Activated CD8-positive, alpha-beta memory T cell treated with anti-CD3 and anti-CD28 coated beads, Interleukin-2, amount 10 ng/mL, durations not matched to agents 7 days and 5 days (primary cell): ENCODE data around the gene ABCA10. TPM values are rescaled to one million over a fixed set of nuclear protein-coding genes. Genes with fewer than 3 reads are reported as not detected.
"Not testable (repeated sequence)": the region's sequence is repeated elsewhere in the genome, so short reads cannot be mapped to it uniquely, and the experiment has no call there.

Experiments
- ATAC-seq: fragments of 150-1000 bp; cut with Tn5 transposase; one replicate; pipeline ENCODE4 v1.10.0; 2021; ENCODE audit warnings: moderate library complexity
- CTCF ChIA-PET: fragments of 350-600 bp; sonication (Branson Sonifier 250); formaldehyde crosslinking; loops from one replicate; lab custom pipeline; 2021; ENCODE audit warnings: antibody characterized with exemption; lab: Charles Lee
- DNase-seq: peaks from one replicate; pipeline ENCODE4 v3.0.0-alpha.2; 2020
- H3K27ac Mint-ChIP-seq: one replicate; pipeline ENCODE4 v1.8.0; 2021; ENCODE audit warnings: mild to moderate bottlenecking, mixed read lengths
- H3K27me3 Mint-ChIP-seq: one replicate; pipeline ENCODE4 v1.8.0; 2021; ENCODE audit warnings: mixed read lengths
- H3K36me3 Mint-ChIP-seq: one replicate; pipeline ENCODE4 v1.8.0; 2021; ENCODE audit warnings: mild to moderate bottlenecking, mixed read lengths
- H3K4me1 Mint-ChIP-seq: one replicate; pipeline ENCODE4 v1.8.0; 2021; ENCODE audit warnings: mixed read lengths
- H3K4me3 Mint-ChIP-seq: one replicate; pipeline ENCODE4 v1.8.0; 2021; ENCODE audit warnings: mild to moderate bottlenecking, moderate library complexity, mixed read lengths
- H3K9me3 Mint-ChIP-seq: one replicate; pipeline ENCODE4 v1.8.0; 2022; ENCODE audit warnings: low read depth, mixed read lengths
- total RNA-seq, 2 experiments: library from RNA; stranded (reverse); gene quantifications; one replicate each; pipeline ENCODE4 v1.2.3, GENCODE V29; 2021

Gene ABCA10, protein sequence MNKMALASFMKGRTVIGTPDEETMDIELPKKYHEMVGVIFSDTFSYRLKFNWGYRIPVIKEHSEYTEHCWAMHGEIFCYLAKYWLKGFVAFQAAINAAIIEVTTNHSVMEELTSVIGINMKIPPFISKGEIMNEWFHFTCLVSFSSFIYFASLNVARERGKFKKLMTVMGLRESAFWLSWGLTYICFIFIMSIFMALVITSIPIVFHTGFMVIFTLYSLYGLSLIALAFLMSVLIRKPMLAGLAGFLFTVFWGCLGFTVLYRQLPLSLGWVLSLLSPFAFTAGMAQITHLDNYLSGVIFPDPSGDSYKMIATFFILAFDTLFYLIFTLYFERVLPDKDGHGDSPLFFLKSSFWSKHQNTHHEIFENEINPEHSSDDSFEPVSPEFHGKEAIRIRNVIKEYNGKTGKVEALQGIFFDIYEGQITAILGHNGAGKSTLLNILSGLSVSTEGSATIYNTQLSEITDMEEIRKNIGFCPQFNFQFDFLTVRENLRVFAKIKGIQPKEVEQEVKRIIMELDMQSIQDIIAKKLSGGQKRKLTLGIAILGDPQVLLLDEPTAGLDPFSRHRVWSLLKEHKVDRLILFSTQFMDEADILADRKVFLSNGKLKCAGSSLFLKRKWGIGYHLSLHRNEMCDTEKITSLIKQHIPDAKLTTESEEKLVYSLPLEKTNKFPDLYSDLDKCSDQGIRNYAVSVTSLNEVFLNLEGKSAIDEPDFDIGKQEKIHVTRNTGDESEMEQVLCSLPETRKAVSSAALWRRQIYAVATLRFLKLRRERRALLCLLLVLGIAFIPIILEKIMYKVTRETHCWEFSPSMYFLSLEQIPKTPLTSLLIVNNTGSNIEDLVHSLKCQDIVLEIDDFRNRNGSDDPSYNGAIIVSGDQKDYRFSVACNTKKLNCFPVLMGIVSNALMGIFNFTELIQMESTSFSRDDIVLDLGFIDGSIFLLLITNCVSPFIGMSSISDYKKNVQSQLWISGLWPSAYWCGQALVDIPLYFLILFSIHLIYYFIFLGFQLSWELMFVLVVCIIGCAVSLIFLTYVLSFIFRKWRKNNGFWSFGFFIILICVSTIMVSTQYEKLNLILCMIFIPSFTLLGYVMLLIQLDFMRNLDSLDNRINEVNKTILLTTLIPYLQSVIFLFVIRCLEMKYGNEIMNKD (N-terminal part only)
- under 1 TPM; 0.33 to 0.82 TPM for total RNA-seq

DNA sequence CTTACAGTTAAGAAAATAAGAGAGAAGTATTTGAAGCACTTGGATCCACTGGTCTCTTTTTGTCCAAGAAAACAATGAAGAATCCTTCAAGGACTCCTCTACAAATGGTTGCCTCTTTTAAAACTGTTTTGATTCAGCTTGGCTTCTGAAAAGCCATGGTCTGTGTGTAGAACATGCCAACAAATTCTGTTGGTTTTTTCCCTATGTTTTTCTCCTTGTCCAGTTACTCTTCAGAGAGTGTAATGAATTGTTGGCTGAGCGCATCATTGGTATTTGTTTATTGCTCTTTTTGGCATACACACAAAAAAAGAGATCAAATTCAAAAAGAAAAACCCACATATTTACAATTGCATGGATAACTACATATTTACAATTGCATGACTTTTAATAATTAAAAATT is at the start of gene ABCA10:
Gene ABCA10 (minus strand): TSS at position 249 of the 400 bp plus-strand sequence. CDS start 3,466 bp downstream, outside the sequence.
- H3K36me3 Mint-ChIP-seq = peaks cover 2% of the 10 kb centered on the region
- DNase-seq = no peak
- CTCF ChIA-PET = no interaction called here
- peaks cover 12% of the 10 kb centered on the region for H3K27me3 Mint-ChIP-seq
- no peak within 1 kb of the TSS for H3K4me3 Mint-ChIP-seq
- H3K27ac Mint-ChIP-seq = no peak within 1 kb of the TSS
- peaks cover 10% of the 10 kb centered on the region for H3K4me1 Mint-ChIP-seq
- H3K9me3 Mint-ChIP-seq = peaks cover 4% of the 10 kb centered on the region
- no peak for ATAC-seq

DNA sequence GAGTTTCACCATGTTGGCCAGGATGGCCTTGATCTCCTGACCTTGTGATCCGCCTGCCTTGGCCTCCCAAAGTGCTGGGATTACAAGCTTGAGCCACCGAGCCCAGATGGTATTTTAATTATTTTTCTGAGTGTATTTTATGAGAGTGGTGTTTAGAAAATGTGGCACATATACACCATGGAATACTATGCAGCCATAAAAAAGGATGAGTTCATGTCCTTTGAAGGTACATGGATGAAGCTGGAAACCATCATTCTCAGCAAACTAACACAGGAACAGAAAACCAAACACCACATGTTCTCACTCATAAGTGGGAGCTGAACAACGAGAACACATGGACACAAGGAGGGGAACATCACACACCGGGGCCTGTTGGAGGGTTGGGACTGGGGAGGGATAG is 47.7 kb upstream of the ABCA10 start:
- not testable (repeated sequence) for DNase-seq, H3K4me3 Mint-ChIP-seq

DNA sequence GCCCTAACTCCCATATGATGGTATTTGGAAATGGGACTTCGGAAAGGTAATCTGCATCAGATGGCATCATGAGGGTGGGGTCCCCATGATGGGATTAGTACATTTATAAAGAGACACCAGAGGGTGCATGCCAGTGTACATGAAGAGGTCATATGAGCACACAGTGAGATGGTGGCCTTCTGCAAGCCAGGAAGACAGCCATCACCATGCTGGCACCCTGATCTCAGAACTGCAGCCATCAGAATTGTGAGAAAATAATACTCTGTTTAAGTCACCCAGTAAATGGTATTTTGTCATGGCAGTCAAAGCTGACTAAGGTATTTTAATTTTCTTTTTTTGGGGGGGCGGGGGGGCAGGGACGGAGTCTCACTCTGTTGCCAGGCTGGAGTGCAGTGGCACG is 47.1 kb upstream of the ABCA10 start:
- no peaks in the 10 kb centered on the region for H3K4me1 Mint-ChIP-seq
- H3K36me3 Mint-ChIP-seq = peaks cover 15% of the 10 kb centered on the region
- no peaks in the 10 kb centered on the region for H3K9me3 Mint-ChIP-seq
- H3K27ac Mint-ChIP-seq = no peak overlapping the region
- H3K27me3 Mint-ChIP-seq = no peaks in the 10 kb centered on the region
- CTCF ChIA-PET = no interaction called here
- H3K4me3 Mint-ChIP-seq = no peak overlapping the region
- ATAC-seq (no peak), DNase-seq (no peak)

More for the DNA sequence above, 47.7 kb upstream of the ABCA10 start:
- H3K9me3 Mint-ChIP-seq, H3K27ac Mint-ChIP-seq, H3K4me1 Mint-ChIP-seq, H3K27me3 Mint-ChIP-seq, CTCF ChIA-PET, ATAC-seq: not testable (repeated sequence)
- peaks cover 15% of the 10 kb centered on the region for H3K36me3 Mint-ChIP-seq

DNA sequence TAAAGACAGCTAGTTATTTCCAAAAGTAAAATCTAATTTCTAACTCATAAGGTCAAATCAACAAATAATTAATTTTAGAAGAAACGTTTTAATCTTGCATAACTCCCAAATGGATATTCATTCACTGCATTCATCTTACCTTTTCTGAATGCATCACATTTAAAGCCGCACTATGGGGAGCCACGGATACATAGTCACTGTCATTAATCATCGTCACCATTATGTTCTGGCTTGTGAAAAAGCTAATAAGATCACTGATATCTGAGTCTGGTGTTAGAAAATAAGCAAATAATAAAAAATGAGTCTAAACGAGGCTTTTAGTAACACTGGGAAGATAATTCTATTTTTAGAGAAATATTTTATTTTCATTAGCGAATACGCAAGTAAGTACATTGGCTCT is 42.4 kb upstream of the ABCA10 start:
- Mint-ChIP-seq H3K4me3 (no peak overlapping the region), H3K27me3 (no peaks in the 10 kb centered on the region), H3K9me3 (no peaks in the 10 kb centered on the region), H3K27ac (no peak overlapping the region), H3K4me1 (peaks cover 3% of the 10 kb centered on the region), H3K36me3 (peaks cover 3% of the 10 kb centered on the region)
- DNase-seq = no peak
- ATAC-seq = no peak
- CTCF ChIA-PET = no interaction called here

DNA sequence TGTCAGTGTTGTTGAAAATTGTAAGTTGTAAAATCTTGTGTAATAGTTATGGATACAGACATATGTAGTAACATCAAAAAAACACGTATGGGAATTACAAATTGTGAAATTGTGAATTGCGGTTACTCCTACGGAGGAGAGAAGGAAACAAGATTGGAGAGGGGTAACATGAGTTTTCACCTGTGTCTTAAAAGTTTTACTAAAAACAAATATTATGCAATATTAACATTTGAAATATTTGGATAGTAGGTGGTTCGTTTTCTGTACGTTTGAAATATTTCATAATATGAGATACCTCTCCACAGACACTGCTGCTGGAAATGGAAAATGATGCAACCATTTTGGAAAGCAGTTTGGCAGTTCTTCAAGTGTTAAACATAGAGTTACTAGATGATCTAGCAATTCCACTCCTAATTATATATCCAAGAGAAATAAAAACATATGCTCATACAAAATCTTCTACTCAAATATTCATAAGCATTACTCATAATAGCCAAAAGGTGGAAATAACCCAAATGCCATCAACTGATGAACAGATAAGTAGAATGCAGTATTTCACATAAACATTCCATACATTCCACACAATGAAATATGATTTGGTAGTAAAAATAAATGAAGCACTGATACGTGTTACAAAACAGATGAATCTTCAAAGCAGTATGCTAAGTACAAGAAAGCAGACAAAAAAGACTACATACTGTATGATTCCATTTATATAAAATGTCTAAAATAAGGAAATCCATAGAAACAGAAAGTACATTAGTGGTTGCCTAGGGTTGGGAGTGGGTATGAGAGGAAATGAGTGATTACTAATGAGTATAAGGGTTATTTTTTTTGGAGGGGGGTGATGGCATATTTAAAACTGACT is 40.7 kb upstream of the ABCA10 start:
- H3K4me3 Mint-ChIP-seq = no peak overlapping the region
- no peaks in the 10 kb centered on the region for H3K9me3 Mint-ChIP-seq
- CTCF ChIA-PET = no interaction called here
- H3K27me3 Mint-ChIP-seq = no peaks in the 10 kb centered on the region
- ATAC-seq = no peak
- peaks cover 2% of the 10 kb centered on the region for H3K36me3 Mint-ChIP-seq
- DNase-seq = no peak
- peaks cover 3% of the 10 kb centered on the region for H3K4me1 Mint-ChIP-seq
- H3K27ac Mint-ChIP-seq = no peak overlapping the region

DNA sequence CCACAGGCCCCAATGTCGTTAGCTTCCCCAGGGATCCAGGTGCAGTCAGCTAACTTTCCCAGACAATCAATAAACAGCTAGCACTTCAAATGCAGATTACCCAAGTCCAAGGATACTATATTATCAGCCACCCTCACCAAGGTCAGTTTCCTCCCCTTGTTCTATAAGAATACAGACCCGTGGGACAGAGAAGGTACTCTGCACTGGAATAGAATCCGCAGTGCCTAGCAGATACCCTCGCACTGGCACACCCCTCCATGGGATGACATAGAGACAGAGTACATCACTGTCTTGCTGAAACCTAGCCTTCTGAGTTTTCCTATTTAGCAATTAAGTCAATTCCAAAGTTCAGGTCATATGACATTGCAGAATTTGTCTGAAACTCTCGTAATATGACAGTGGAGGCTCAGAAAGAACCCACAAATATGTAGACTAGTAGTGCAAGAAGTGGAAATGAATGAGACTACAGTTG is 40.0 kb upstream of the ABCA10 start:
- H3K27ac Mint-ChIP-seq = no peak overlapping the region
- ATAC-seq = no peak

DNA sequence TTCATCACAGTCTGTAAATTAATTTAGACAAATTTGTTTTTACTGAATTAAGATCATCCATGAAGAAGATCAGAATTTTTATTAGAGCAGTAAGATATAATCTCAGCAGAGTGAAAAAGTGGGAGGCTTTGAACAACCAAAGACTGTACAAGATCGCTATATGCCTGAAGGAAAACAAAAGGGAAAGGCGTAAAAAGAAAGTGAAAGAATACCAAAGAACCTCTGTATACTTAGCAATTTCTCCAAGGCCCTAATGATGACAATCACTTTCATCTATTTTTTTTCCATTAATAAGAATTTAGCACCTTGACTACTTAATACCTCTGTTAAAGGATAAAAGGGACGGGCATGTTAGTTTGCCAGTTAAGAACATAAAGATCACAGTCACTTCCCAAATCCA is 38.6 kb upstream of the ABCA10 start:
- H3K4me3 Mint-ChIP-seq = no peak overlapping the region
- CTCF ChIA-PET = no interaction called here
- H3K9me3 Mint-ChIP-seq = no peaks in the 10 kb centered on the region
- DNase-seq (no peak), ATAC-seq (no peak)
- H3K4me1 Mint-ChIP-seq = peaks cover 3% of the 10 kb centered on the region
- peaks cover 6% of the 10 kb centered on the region for H3K36me3 Mint-ChIP-seq
- H3K27me3 Mint-ChIP-seq = no peaks in the 10 kb centered on the region
- no peak overlapping the region for H3K27ac Mint-ChIP-seq

More for the DNA sequence above, 40.0 kb upstream of the ABCA10 start:
- peaks cover 3% of the 10 kb centered on the region for H3K4me1 Mint-ChIP-seq
- no peaks in the 10 kb centered on the region for H3K27me3 Mint-ChIP-seq
- no peaks in the 10 kb centered on the region for H3K9me3 Mint-ChIP-seq
- no peak overlapping the region for H3K4me3 Mint-ChIP-seq
- CTCF ChIA-PET = no interaction called here
- no peak for DNase-seq
- peaks cover 4% of the 10 kb centered on the region for H3K36me3 Mint-ChIP-seq

DNA sequence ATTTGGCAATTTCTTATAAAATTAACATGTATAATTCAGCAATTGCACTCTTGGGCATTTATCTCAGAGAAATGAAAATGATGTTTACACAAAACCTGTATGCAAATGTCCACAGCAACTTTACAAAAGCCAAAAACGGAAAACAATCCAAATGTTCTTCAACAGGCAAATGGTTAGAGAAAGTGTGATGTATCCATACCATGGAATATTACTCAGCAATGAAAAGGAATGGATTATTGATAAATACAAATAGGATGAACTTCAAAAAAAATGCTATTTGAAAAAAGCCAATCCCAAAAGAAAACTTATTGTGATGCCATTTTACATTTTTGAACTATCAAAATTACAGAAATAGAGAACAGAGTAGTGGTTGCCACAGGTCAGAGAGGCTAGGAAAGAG is 37.2 kb upstream of the ABCA10 start:
- CTCF ChIA-PET = no interaction called here
- no peak for DNase-seq
- Mint-ChIP-seq H3K27me3 (no peaks in the 10 kb centered on the region), H3K27ac (no peak overlapping the region), H3K36me3 (peaks cover 6% of the 10 kb centered on the region), H3K4me1 (peaks cover 3% of the 10 kb centered on the region), H3K4me3 (no peak overlapping the region), H3K9me3 (no peaks in the 10 kb centered on the region)
- no peak for ATAC-seq

DNA sequence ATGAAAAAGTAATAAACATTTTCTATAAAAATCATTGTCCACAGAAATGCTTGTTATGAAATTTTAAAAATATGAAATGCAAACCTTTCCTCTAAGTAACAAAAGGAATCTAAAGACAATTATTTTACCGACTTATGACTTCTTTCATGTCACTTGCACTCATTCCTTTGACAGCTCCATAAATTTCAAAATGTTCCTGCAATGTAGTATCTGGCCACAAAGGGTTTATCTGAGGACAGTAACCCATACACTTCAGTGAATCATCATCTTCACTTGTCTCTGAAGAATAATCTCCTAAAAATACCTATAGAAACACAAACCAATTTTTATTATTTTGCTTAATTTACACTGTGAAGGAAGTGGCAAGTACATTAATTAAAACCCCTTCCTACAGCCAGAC is 25.6 kb upstream of the ABCA10 start:
- Mint-ChIP-seq H3K27ac (no peak overlapping the region), H3K4me3 (no peak overlapping the region), H3K36me3 (peaks cover 4% of the 10 kb centered on the region), H3K9me3 (no peaks in the 10 kb centered on the region), H3K4me1 (no peaks in the 10 kb centered on the region), H3K27me3 (no peaks in the 10 kb centered on the region)
- CTCF ChIA-PET = interaction anchor here (1.2 kb wide), 1 partner anchor 10 kb away, joined by 3 read pairs; no protein-coding TSS in a partner anchor
- DNase-seq (no peak), ATAC-seq (no peak)

DNA sequence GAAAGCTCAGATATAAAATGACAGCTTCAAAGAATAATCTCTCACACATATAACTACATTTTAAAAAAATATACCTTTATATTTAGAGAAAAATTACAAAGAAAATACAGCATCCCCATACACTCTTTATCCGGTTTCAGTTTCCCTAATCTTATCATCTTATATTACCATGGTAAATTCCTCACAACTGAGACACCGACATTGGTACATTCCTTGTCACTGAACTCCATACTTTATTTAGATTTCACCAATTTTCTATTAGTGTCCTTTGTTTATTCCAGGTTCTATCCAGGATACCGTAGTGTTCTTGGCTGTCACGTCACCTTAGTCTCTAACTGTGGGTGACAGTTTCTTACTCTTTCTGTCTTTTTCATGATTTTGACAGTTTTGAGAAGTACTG is 22.0 kb upstream of the ABCA10 start:
- peaks cover 3% of the 10 kb centered on the region for H3K36me3 Mint-ChIP-seq
- H3K27me3 Mint-ChIP-seq = no peaks in the 10 kb centered on the region
- no peaks in the 10 kb centered on the region for H3K4me1 Mint-ChIP-seq
- DNase-seq (no peak), ATAC-seq (no peak)
- H3K9me3 Mint-ChIP-seq = no peaks in the 10 kb centered on the region
- no peak overlapping the region for H3K4me3 Mint-ChIP-seq
- H3K27ac Mint-ChIP-seq = no peak overlapping the region
- CTCF ChIA-PET = no interaction called here

DNA sequence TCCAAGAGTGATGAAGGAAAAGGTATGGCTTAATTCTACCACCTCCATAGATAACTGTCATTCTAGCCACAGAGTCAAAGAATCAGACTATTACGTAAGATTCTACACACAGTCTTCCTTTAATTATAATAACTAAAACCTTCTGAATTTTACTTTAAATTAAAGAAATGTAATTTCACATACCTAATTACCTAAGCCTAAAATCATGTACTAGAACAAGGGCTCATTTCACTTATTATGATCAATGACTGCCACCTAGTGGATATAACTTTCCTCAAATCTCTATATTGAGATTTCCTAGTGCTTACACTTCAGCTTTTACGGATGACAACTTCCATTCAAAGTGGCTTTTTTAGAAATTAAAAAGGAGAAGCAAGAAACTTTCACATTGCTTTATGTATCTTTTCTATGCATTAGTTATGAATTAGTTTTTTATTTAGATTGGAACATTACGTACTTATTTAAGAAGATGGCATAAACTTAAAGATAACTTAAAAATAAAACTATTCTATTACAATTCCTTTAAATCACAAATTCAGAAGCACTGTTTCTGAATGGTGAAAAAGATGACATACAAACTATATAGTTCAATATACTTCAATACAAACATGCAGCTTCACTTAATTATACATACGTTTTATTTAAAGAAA is 18.2 kb upstream of the ABCA10 start:
- no peak for DNase-seq
- Mint-ChIP-seq H3K36me3 (no peaks in the 10 kb centered on the region), H3K9me3 (no peaks in the 10 kb centered on the region), H3K27me3 (no peaks in the 10 kb centered on the region), H3K27ac (no peak overlapping the region), H3K4me3 (no peak overlapping the region), H3K4me1 (no peaks in the 10 kb centered on the region)
- no peak for ATAC-seq
- CTCF ChIA-PET = interaction anchor here (0.8 to 1.3 kb wide), 4 partner anchors 468 to 475 kb away, joined by 3 to 5 read pairs (median 4); no protein-coding TSS in a partner anchor

DNA sequence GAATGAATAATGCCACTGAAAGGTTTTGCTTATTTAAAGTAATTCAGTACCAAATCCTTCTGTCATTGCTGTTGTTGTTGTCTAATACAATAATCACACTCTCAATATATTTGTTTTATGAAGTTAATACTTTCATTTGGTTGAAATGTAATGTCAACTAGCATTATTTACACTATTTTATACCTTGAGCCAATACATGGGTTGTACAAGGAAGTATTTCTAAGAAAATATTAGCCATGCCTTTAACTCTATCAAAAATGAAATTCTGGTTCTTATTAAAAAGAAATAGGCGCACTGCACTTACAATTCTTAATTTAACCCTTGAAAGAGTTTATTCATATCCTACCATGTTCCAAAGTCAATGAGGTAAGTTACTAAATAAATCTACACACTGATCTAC is 17.6 kb upstream of the ABCA10 start:
- ATAC-seq (no peak), DNase-seq (no peak)
- CTCF ChIA-PET = no interaction called here
- H3K27ac Mint-ChIP-seq = no peak overlapping the region
- no peaks in the 10 kb centered on the region for H3K27me3 Mint-ChIP-seq
- H3K36me3 Mint-ChIP-seq = no peaks in the 10 kb centered on the region
- no peak overlapping the region for H3K4me3 Mint-ChIP-seq
- no peaks in the 10 kb centered on the region for H3K9me3 Mint-ChIP-seq
- H3K4me1 Mint-ChIP-seq = no peaks in the 10 kb centered on the region
